H1 (cell line): ENCODE results near the gene CROT. TPM values are rescaled to one million over a fixed set of nuclear protein-coding genes. Genes with fewer than 3 reads are reported as not detected.

Experiments used
- CTCF ChIA-PET: fragments of 300-600 bp; sonication (Branson Sonifier 250); formaldehyde crosslinking; loops from one replicate; lab custom pipeline; 2021; ENCODE audit not compliant: partially characterized antibody; lab: Charles Lee
- POLR2A ChIA-PET: fragments of 300-600 bp; sonication (Branson Sonifier 250); formaldehyde crosslinking; loops from one replicate; lab custom pipeline; 2021; ENCODE audit warnings: inconsistent platforms; ENCODE audit not compliant: partially characterized antibody; lab: Charles Lee
- DNase-seq, 2 experiments: peaks; one replicate each; pipeline versions ENCODE4 v3.0.0 to v3.0.0-alpha.2; 2010 to 2022; ENCODE audit warnings: low spot score in 2 of 2, low read depth in 1 of 2, mixed read lengths in 1 of 2
- FAIRE-seq: peaks from 2 replicates; lab custom pipeline; 2011; peaks lifted over from hg19 to GRCh38; lab: Jason Lieb, UNC
- H2AFZ ChIP-seq: 2 replicates; pipeline ENCODE4 v1.8.1; 2012; ENCODE audit warnings: low read length, inconsistent platforms
- H2AK5ac ChIP-seq: 2 replicates; pipeline ENCODE4 v1.6.1; 2013; ENCODE audit warnings: low read depth, low read length
- H2BK120ac ChIP-seq: replicated peaks from 2 replicates; pipeline ENCODE3; 2013; ENCODE audit warnings: low read depth, low read length, inconsistent platforms
- H2BK12ac ChIP-seq: 2 replicates; pipeline ENCODE4 v1.6.1; 2013; ENCODE audit warnings: low read depth, low read length
- H2BK15ac ChIP-seq: 2 replicates; pipeline ENCODE4 v1.6.1; 2013; ENCODE audit warnings: low read length
- H2BK20ac ChIP-seq: 2 replicates; pipeline ENCODE4 v1.6.1; 2013; ENCODE audit warnings: low read length
- H2BK5ac ChIP-seq: 2 replicates; pipeline ENCODE4 v1.6.1; 2013; ENCODE audit warnings: low read depth, low read length
- H3K14ac ChIP-seq: 2 replicates; pipeline ENCODE4 v1.6.1; 2013; ENCODE audit warnings: inconsistent platforms; ENCODE audit not compliant: insufficient read length
- H3K18ac ChIP-seq: 2 replicates; pipeline ENCODE4 v1.6.1; 2013; ENCODE audit warnings: low read length; ENCODE audit errors: extremely low read depth
- H3K23ac ChIP-seq: 2 replicates; pipeline ENCODE4 v1.6.1; 2013; ENCODE audit warnings: inconsistent platforms; ENCODE audit not compliant: insufficient read length
- H3K23me2 ChIP-seq: 2 replicates; pipeline ENCODE4 v1.6.1; 2013; ENCODE audit warnings: low read depth, low read length
- H3K27ac ChIP-seq: 2 replicates; pipeline ENCODE4 v1.6.1; 2011; ENCODE audit warnings: low read depth, low read length, inconsistent platforms
- H3K27me3 ChIP-seq, 4 experiments: replicated peaks in 1 of 4; 1 replicate in 1 of 4; 2 replicates in 3 of 4; pipeline versions ENCODE4 v1.6.1 to v1.8.1; 2011 to 2013; ENCODE audit warnings: low read length in 3 of 4, mild to moderate bottlenecking in 3 of 4, inconsistent platforms in 2 of 4, mixed read lengths in 2 of 4, moderate library complexity in 1 of 4; ENCODE audit not compliant: control insufficient read depth in 3 of 4, insufficient read depth in 3 of 4; ENCODE audit errors: extremely low read depth in 1 of 4
- H3K36me3 ChIP-seq, 4 experiments: 2 replicates each; pipeline versions ENCODE4 v1.6.1 to v1.8.1; 2011 to 2013; ENCODE audit warnings: mild to moderate bottlenecking in 4 of 4, low read length in 3 of 4, moderate library complexity in 2 of 4, control low read depth in 1 of 4, inconsistent platforms in 1 of 4; ENCODE audit not compliant: insufficient read depth in 4 of 4, control insufficient read depth in 2 of 4
- H3K4ac ChIP-seq: replicated peaks from 2 replicates; pipeline ENCODE3; 2013; ENCODE audit warnings: low read length, low read depth, mixed read lengths, inconsistent platforms; ENCODE audit not compliant: insufficient read length
- H3K4me1 ChIP-seq, 4 experiments: replicated peaks in 1 of 4; 1 replicate in 1 of 4; 2 replicates in 3 of 4; pipeline versions ENCODE4 v1.6.1 to v1.8.1; 2011 to 2013; ENCODE audit warnings: low read length in 3 of 4, inconsistent platforms in 2 of 4, mixed read lengths in 1 of 4; ENCODE audit not compliant: insufficient read depth in 4 of 4, control insufficient read depth in 3 of 4
- H3K4me2 ChIP-seq, 2 experiments: 2 replicates each; pipeline versions ENCODE4 v1.6.1 to v1.8.1; 2011 to 2013; ENCODE audit warnings: low read depth in 2 of 2, low read length in 2 of 2, control low read depth in 1 of 2, inconsistent platforms in 1 of 2, mild to moderate bottlenecking in 1 of 2; ENCODE audit not compliant: insufficient read depth in 1 of 2
- H3K4me3 ChIP-seq, 4 experiments: fragments of 200-600, 300-600 bp in 1 of 4; sonication (generic), shearing (Covaris generic), sonication (Bioruptor Twin) in 1 of 4; 2 replicates each; pipeline versions ENCODE4 v1.5.1 to v1.8.1; 2011 to 2016; ENCODE audit warnings: low read length in 4 of 4, low read depth in 3 of 4, control low read depth in 2 of 4, inconsistent platforms in 2 of 4, mild to moderate bottlenecking in 2 of 4, mixed read lengths in 1 of 4, moderate library complexity in 1 of 4; ENCODE audit not compliant: insufficient read depth in 2 of 4; ENCODE audit errors: extremely low read depth in 1 of 4
- H3K56ac ChIP-seq: replicated peaks from 2 replicates; pipeline ENCODE3; 2013; ENCODE audit warnings: low read depth, mild to moderate bottlenecking, mixed read lengths, low read length, inconsistent platforms; ENCODE audit not compliant: insufficient read length
- H3K79me1 ChIP-seq: 2 replicates; pipeline ENCODE4 v1.6.1; 2013; ENCODE audit warnings: low read depth, low read length, control low read depth
- H3K79me2 ChIP-seq, 2 experiments: 2 replicates each; pipeline versions ENCODE4 v1.6.1 to v1.8.1; 2012 to 2013; ENCODE audit warnings: low read length in 2 of 2, mild to moderate bottlenecking in 2 of 2, inconsistent platforms in 1 of 2; ENCODE audit not compliant: insufficient read depth in 2 of 2, control insufficient read depth in 1 of 2
- H3K9ac ChIP-seq, 4 experiments: replicated peaks in 1 of 4; 1 replicate in 1 of 4; 2 replicates in 3 of 4; pipeline versions ENCODE4 v1.6.1 to v1.8.1; 2011 to 2013; ENCODE audit warnings: low read depth in 3 of 4, low read length in 3 of 4, control low read depth in 2 of 4, mild to moderate bottlenecking in 2 of 4, moderate library complexity in 2 of 4, inconsistent platforms in 1 of 4; ENCODE audit errors: extremely low read depth in 1 of 4
- H3K9me3 ChIP-seq, 2 experiments: 2 replicates each; pipeline versions ENCODE4 v1.6.1 to v1.8.1; 2012 to 2013; ENCODE audit warnings: mild to moderate bottlenecking in 2 of 2, moderate library complexity in 2 of 2, control low read depth in 1 of 2, inconsistent platforms in 1 of 2, low read depth in 1 of 2, low read length in 1 of 2, mixed read lengths in 1 of 2; ENCODE audit not compliant: insufficient read depth in 2 of 2
- H4K20me1 ChIP-seq, 2 experiments: replicated peaks in 1 of 2; 2 replicates each; pipeline versions ENCODE3 to v1.8.1; 2011 to 2013; ENCODE audit warnings: inconsistent platforms in 2 of 2, low read length in 2 of 2, mild to moderate bottlenecking in 1 of 2; ENCODE audit not compliant: insufficient read depth in 2 of 2, control insufficient read depth in 1 of 2
- H4K5ac ChIP-seq: 2 replicates; pipeline ENCODE4 v1.6.1; 2013; ENCODE audit warnings: low read length, low read depth, mixed read lengths, inconsistent platforms; ENCODE audit not compliant: insufficient read length
- H4K8ac ChIP-seq: 2 replicates; pipeline ENCODE4 v1.8.0; 2013; ENCODE audit warnings: mild to moderate bottlenecking, moderate library complexity, low read length, inconsistent platforms; ENCODE audit not compliant: insufficient read depth; ENCODE audit errors: extremely low read depth
- H4K91ac ChIP-seq: replicated peaks from 2 replicates; pipeline ENCODE3; 2013; ENCODE audit warnings: low read length, mixed read lengths, inconsistent platforms; ENCODE audit not compliant: insufficient read length
- BACH1 ChIP-seq: IDR thresholded peaks from 2 replicates; pipeline ENCODE4 v1.6.1; 2012; ENCODE audit warnings: low read length, improper control_type of control experiment
- CEBPB ChIP-seq: IDR thresholded peaks from 2 replicates; pipeline ENCODE4 v1.6.1; 2012; ENCODE audit warnings: low read depth, low read length
- CHD2 ChIP-seq: IDR thresholded peaks from 2 replicates; pipeline ENCODE4 v1.6.1; 2012; ENCODE audit warnings: low read length, improper control_type of control experiment
- EGR1 ChIP-seq: IDR thresholded peaks from 2 replicates; pipeline ENCODE4 v1.6.1; 2011; ENCODE audit warnings: low read depth, low read length, borderline replicate concordance
- KDM1A ChIP-seq: fragments of 200-600, 300-600 bp; sonication (generic); IDR thresholded peaks from 2 replicates; pipeline ENCODE4 v1.7.1; 2016; ENCODE audit warnings: mild to moderate bottlenecking, low read length, borderline replicate concordance
- NANOG ChIP-seq: IDR thresholded peaks from 2 replicates; pipeline ENCODE4 v1.6.1; 2011; ENCODE audit warnings: low read length, low read depth, mild to moderate bottlenecking, inconsistent platforms; ENCODE audit not compliant: insufficient read depth, poor library complexity, severe bottlenecking
- NRF1 ChIP-seq: IDR thresholded peaks from 2 replicates; pipeline ENCODE4 v1.6.1; 2011; ENCODE audit warnings: mild to moderate bottlenecking, low read depth, low read length, improper control_type of control experiment
- POLR2A ChIP-seq, 2 experiments: IDR thresholded peaks; 1 replicate in 1 of 2; 2 replicates in 1 of 2; pipeline ENCODE4 v1.6.1; 2011; ENCODE audit warnings: low read depth in 2 of 2, low read length in 2 of 2, mild to moderate bottlenecking in 2 of 2; ENCODE audit errors: control extremely low read depth in 1 of 2
- POLR2AphosphoS5 ChIP-seq: IDR thresholded peaks from 2 replicates; pipeline ENCODE4 v1.6.1; 2011; ENCODE audit warnings: low read depth, low read length
- POU5F1 ChIP-seq: IDR thresholded peaks from 2 replicates; pipeline ENCODE4 v1.6.1; 2011; ENCODE audit warnings: low read depth, mild to moderate bottlenecking, low read length, moderate library complexity
- SAP30 ChIP-seq: fragments of 300-600 bp; sonication (generic); IDR thresholded peaks from 2 replicates; pipeline ENCODE4 v1.7.1; 2012; ENCODE audit warnings: low read length, moderate library complexity, mild to moderate bottlenecking, inconsistent platforms; ENCODE audit not compliant: insufficient read depth, insufficient replicate concordance
- SRF ChIP-seq: IDR thresholded peaks from 2 replicates; pipeline ENCODE4 v1.6.1; 2011; ENCODE audit warnings: mild to moderate bottlenecking, low read depth, low read length, moderate library complexity
- TAF7 ChIP-seq: optimal IDR thresholded peaks from 2 replicates; pipeline ENCODE3; 2011; ENCODE audit warnings: low read depth, mild to moderate bottlenecking, inconsistent platforms, low read length, moderate library complexity, borderline replicate concordance
- TBP ChIP-seq: IDR thresholded peaks from 2 replicates; pipeline ENCODE4 v1.6.1; 2011; ENCODE audit warnings: low read depth, low read length, improper control_type of control experiment
- TEAD4 ChIP-seq: IDR thresholded peaks from 2 replicates; pipeline ENCODE4 v1.6.1; 2012; ENCODE audit warnings: low read depth, low read length, inconsistent platforms, mixed read lengths
- WGBS, 2 experiments: shearing (Covaris generic) in 1 of 2; methylation state at CpG; one replicate each; pipeline versions ENCODE4 v1.1.6 to v1.1.7; 2013 to 2015; ENCODE audit warnings: low lambda C conversion rate in 2 of 2, mixed read lengths in 2 of 2, inconsistent platforms in 1 of 2, low coverage in 1 of 2, missing lambda C conversion rate in 1 of 2; ENCODE audit not compliant: insufficient replicate concordance in 2 of 2, insufficient coverage in 1 of 2, insufficient read length in 1 of 2; ENCODE audit errors: extremely low coverage in 1 of 2, missing lambda C conversion rate in 1 of 2; 5-methylcytosine and 5-hydroxymethylcytosine counted together
- polyA plus RNA-seq, 7 experiments: library from polyadenylated mRNA; depleted of rRNA in 3 of 7; stranded (reverse) in 5 of 7; unstranded in 2 of 7; fragments of >200 nt in 5 of 7; fragments of 200-250 nt in 2 of 7; gene quantifications; 1 replicate in 5 of 7; 2 replicates in 1 of 7; 4 replicates in 1 of 7; pipeline versions ENCODE4 v1.2.1 to v1.2.3, GENCODE V29; 2011 to 2013; ENCODE audit warnings: missing spikeins in 2 of 7, mixed read lengths in 2 of 7
- total RNA-seq: library from RNA; stranded (reverse); fragmentation: NEBNext Ultra II Directional; extraction: Animal tissue kit (Norgen Biotek cat#: 25700); gene quantifications from 2 replicates; pipeline ENCODE4 v1.2.1, GENCODE V29; 2021
- TF ChIP-seq, protein P1 (sequence below): IDR thresholded peaks from 2 replicates; pipeline ENCODE4 v1.6.1; 2012; ENCODE audit warnings: inconsistent platforms

Gene CROT
- total and polyA plus RNA-seq, 2 of the 8 experiments (the other 6 are each of a cell fraction or from before 2014, with no cell fraction given) = 2.2 to 5.6 TPM

- CTCF ChIA-PET = interaction anchor here (1.1 kb wide), 1 partner anchor 16 kb away, joined by 6 read pairs; no protein-coding TSS in a partner anchor
- no peaks in the 10 kb centered on the region for H4K20me1 ChIP-seq
- TF ChIP-seq SRF (no peak), TEAD4 (no peak), CHD2 (no peak), CEBPB (no peak), NRF1 (no peak), POU5F1 (no peak), TBP (no peak), TAF7 (no peak), POLR2A (IDR thresholded peaks at IDR 0.05; ENCODE audit: control extremely low read depth in 1 of 2, low read depth in 2 of 2, low read length in 2 of 2) (no peak), BACH1 (no peak), NANOG (no peak), POLR2AphosphoS5 (no peak), EGR1 (no peak), SAP30 (no peak), KDM1A (no peak)
- TF ChIP-seq, protein P1, sequence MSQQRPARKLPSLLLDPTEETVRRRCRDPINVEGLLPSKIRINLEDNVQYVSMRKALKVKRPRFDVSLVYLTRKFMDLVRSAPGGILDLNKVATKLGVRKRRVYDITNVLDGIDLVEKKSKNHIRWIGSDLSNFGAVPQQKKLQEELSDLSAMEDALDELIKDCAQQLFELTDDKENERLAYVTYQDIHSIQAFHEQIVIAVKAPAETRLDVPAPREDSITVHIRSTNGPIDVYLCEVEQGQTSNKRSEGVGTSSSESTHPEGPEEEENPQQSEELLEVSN = no peak
Observed at GRCh38 chr7:87432536-87432935, 87.1 kb downstream of the CROT start.

More at GRCh38 chr7:87432536-87432935, 87.1 kb downstream of the CROT start:
- Histone ChIP-seq H3K23ac (no peak overlapping the region), H3K18ac (no peak overlapping the region), H2BK5ac (no peak overlapping the region), H3K23me2 (no peaks in the 10 kb centered on the region), H2AFZ (no peak overlapping the region), H2AK5ac (no peak overlapping the region), H2BK15ac (no peak overlapping the region), H3K36me3 (no peaks in the 10 kb centered on the region), H4K5ac (no peak overlapping the region), H4K91ac (no peak overlapping the region), H3K9me3 (no peaks in the 10 kb centered on the region), H3K14ac (no peak overlapping the region), H3K4ac (no peak overlapping the region), H3K4me3 (no peak overlapping the region), H3K27me3 (no peaks in the 10 kb centered on the region), H2BK20ac (no peak overlapping the region), H3K4me2 (no peak overlapping the region), H3K79me1 (no peaks in the 10 kb centered on the region), H3K79me2 (no peaks in the 10 kb centered on the region), H3K56ac (no peak overlapping the region), H3K9ac (no peak overlapping the region), H2BK12ac (no peak overlapping the region), H4K8ac (no peak overlapping the region), H3K27ac (no peak overlapping the region), H2BK120ac (no peak overlapping the region), H3K4me1 (no peaks in the 10 kb centered on the region)
- WGBS, 2 experiments = 93% methylated on average over 2 of the region's 2 CpGs; no CpG with 5 or more reads in 1 of the 2 experiments
- no peak for DNase-seq
- no peak for FAIRE-seq
- POLR2A ChIA-PET = no interaction called here
